ENCODE data around the gene SELPLG. TPM values are rescaled to one million over a fixed set of nuclear protein-coding genes. Genes with fewer than 3 reads are reported as not detected.

The SELPLG gene
- total and polyA plus RNA-seq, 11 donors, result 1.0 to 26.7 (median 4.0) TPM

DNA sequence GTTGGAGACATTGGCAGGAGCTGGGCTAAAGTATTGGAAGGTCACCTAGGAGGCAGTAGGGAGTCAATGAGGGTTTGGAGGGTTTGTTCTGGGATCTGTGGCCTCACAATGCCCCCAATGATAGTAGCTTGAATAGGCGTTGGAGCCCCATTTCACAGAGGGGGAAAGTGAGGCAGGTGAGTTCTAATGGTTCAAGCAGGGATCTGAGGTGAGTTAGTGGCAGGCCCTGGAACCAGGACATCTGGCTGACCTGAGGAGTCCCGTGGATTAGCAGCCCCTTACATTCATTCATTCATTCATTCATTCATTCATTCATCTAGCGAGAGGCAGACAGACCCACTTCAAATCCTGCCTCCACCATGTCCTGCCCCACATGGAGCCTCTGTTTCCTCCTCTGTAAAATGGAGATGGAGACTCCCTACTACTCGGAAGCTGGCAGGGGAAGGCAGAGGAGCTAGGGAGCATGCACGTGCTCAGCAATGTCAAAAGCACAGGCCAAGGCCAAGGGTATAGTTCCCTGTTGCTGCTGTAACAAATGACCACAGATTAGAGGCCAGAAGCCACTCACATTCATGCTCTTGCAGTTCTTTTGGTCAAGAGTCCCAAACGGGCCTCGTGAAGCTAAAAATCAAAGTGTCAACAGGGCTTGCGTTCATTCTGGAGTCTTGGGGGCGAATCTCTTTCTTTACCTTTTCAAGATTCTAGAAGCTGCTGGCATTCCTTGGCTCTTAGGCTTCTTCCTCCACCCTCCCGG lies 33.6 kb downstream of the SELPLG start:
- Histone ChIP-seq H3K27me3 (no peaks in the 10 kb centered on the region), H3K36me3 (no peaks in the 10 kb centered on the region), H3K4me1 (no peaks in the 10 kb centered on the region), H3K4me3 (no peak overlapping the region), H3K27ac (no peak overlapping the region), H3K9me3 (no peaks in the 10 kb centered on the region)
- WGBS, 4 donors, result 84 to 91% (median 88%) methylated on average over 10 of the region's 10 CpGs
- TF ChIP-seq CTCF (IDR thresholded peaks at IDR 0.05), result no peak
- no peak for TF ChIP-seq POLR2A (IDR thresholded peaks at IDR 0.05)
- intact Hi-C loops (cut with DNase I), result loop anchor here in 1 of 10 donors (10.0 kb wide), 1 partner anchor 425 kb away; no protein-coding TSS in a partner anchor
- ATAC-seq (no peak), DNase-seq (no peak)

- no peaks in the 10 kb centered on the region for H3K27me3 ChIP-seq
- H3K27ac ChIP-seq, result no peak overlapping the region
- no peaks in the 10 kb centered on the region for H3K9me3 ChIP-seq
- intact Hi-C loops (cut with DNase I), result no loop called here
- no peaks in the 10 kb centered on the region for H3K36me3 ChIP-seq
- H3K4me3 ChIP-seq, result no peak overlapping the region
- ATAC-seq, result no peak
- 71 to 88% (median 80%) methylated on average over 5 to 6 of the region's 6 CpGs for WGBS, 4 donors
- no peaks in the 10 kb centered on the region for H3K4me1 ChIP-seq
- no peak for TF ChIP-seq CTCF (IDR thresholded peaks at IDR 0.05)
- no peak for TF ChIP-seq POLR2A (IDR thresholded peaks at IDR 0.05)
- peak in 1 of 5 donors; percentile 34 for DNase-seq
These were observed 34.2 kb downstream of the SELPLG start for GRCh38 chr12:108599541-108599940.

- intact Hi-C loops (cut with DNase I), result no loop called here
- H3K9me3 ChIP-seq, result no peaks in the 10 kb centered on the region
- no peak for ATAC-seq
- no peaks in the 10 kb centered on the region for H3K36me3 ChIP-seq
- peak overlapping the region in 1 of 12 donors; percentile 57 for H3K4me3 ChIP-seq
- H3K4me1 ChIP-seq, result no peaks in the 10 kb centered on the region
- H3K27me3 ChIP-seq, result no peaks in the 10 kb centered on the region
- WGBS, 4 donors, result 87 to 94% (median 89%) methylated on average over 11 of the region's 11 CpGs
- peak in 1 of 5 donors; percentile 35 for DNase-seq
- TF ChIP-seq POLR2A (IDR thresholded peaks at IDR 0.05) (no peak), CTCF (IDR thresholded peaks at IDR 0.05) (no peak)
- peak overlapping the region in 3 of 12 donors; percentile 8 to 41 (median 24) for H3K27ac ChIP-seq
These were observed 35.0 kb downstream of the SELPLG start for GRCh38 chr12:108598553-108599250.
